Spleen (tissue), 7 donors: ENCODE results near the gene SLC1A1.

Experiments
- CTCF ChIP-seq, 11 experiments: fragments of 200-600 bp in 7 of 11; fragments of 450-650 bp in 4 of 11; sonication (generic) in 4 of 11; IDR thresholded peaks in 8 of 11; conservative IDR thresholded peaks in 3 of 11; 1 replicate in 7 of 11; 2 replicates in 4 of 11; pipeline versions ENCODE4 v1.4.0 to v1.8.0; 2016 to 2021; ENCODE audit warnings: antibody characterized with exemption in 11 of 11, inconsistent platforms in 4 of 11, mild to moderate bottlenecking in 1 of 11
- POLR2A ChIP-seq, 3 donors: fragments of 450-650 bp; IDR thresholded peaks; one replicate each; pipeline ENCODE4 v1.5.1; 2017; ENCODE audit warnings: antibody characterized with exemption in 3 of 3, mild to moderate bottlenecking in 1 of 3
- POLR2AphosphoS5 ChIP-seq, 3 donors: sonication (generic); formaldehyde crosslinking; IDR thresholded peaks; one replicate each; pipeline ENCODE4 v1.5.1; 2017; ENCODE audit warnings: antibody characterized with exemption in 3 of 3
- donor health status: DM: no; HTN: no; CAD: no; lungs with moderate emphysema.
- donor health status: DM: no; HTN: no; CAD: no.
- donor health status: DM: no; HTN: no; CAD: no.

- TF ChIP-seq CTCF (IDR thresholded peaks at IDR 0.05 in 8 of 11, conservative IDR thresholded peaks at IDR 0.05 in 3 of 11) (no peak), POLR2A (IDR thresholded peaks at IDR 0.05) (no peak), POLR2AphosphoS5 (IDR thresholded peaks at IDR 0.05) (no peak)
Observed at GRCh38 chr9:4630836-4631235, 140.6 kb downstream of the SLC1A1 start.
